K562 treated with DMSO at 1 percent for 4 hours (cell line): Measurements from ENCODE around the gene HECTD1. TPM values are rescaled to one million over a fixed set of nuclear protein-coding genes. Genes with fewer than 3 reads are reported as not detected.

Source experiments
- total RNA-seq: library from RNA; unstranded; fragments of 300-600 nt; gene quantifications from 2 replicates; pipeline ENCODE4 v1.2.3, GENCODE V29; 2022; ENCODE audit not compliant: insufficient read depth

The HECTD1 gene
- total RNA-seq, result 26.0 and 38.5 TPM in 2 replicates

DNA sequence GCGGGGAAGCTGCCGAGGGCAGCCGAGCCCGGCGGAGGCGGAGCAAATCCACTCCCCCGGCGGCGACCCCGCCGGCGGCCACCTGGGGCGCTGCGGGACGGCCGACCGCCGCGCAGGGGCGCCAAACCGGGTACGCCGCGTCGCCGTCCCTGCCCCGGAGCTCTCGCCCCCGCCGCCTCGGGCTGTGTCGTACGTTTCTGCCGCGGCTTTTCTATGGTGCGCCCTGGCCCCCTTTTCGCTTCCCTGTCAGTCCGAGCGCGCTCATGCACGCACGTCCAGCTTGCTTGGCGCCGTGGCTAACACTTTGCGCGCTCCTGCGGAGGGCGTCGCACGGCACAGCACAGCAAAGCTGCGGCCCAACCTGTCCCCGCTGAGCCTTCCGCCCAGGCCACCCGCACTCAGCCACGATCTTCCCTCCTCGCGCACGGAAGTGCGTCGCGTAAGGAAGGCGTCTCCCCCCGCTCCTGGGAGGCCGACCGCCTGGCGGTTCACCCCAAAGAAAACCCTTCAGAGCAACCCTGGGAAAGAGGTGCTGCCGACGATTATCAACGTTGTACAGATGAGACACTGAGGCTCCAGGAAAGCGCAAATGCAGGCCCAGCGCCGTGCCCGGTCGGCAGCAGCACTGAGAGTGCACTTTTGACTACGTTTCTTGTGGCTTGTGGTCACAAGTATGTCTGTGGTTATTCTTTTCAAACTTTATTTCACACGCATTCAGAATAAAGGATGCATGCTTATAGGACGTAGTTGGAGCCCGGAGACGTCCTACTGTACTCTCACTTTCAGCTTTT lies at the start of gene HECTD1:
HECTD1 (minus strand) TSS at position 39 of the 791 bp plus-strand sequence. CDS start 1,857 bp downstream, outside the sequence.

Other genes with a start within 250 kb of the HECTD1 start
- 1.1 and 2.0 TPM in 2 replicates for gene AP4S1, start 182.1 kb downstream of the HECTD1 start, total RNA-seq
- gene STRN3, start 181.4 kb downstream of the HECTD1 start, total RNA-seq, result 5.8 and 11.1 TPM in 2 replicates
- gene HEATR5A, start 212.8 kb upstream of the HECTD1 start, total RNA-seq, result 7.1 and 10.6 TPM in 2 replicates
- gene DTD2, start 249.7 kb upstream of the HECTD1 start, total RNA-seq, result 1.4 and 4.9 TPM in 2 replicates